ENCODE results near the gene IVNS1ABP. TPM values are rescaled to one million over a fixed set of nuclear protein-coding genes. Genes with fewer than 3 reads are reported as not detected.

Gene IVNS1ABP
- total RNA-seq, 1 experiment from 2014 or later: 72.4 TPM

DNA sequence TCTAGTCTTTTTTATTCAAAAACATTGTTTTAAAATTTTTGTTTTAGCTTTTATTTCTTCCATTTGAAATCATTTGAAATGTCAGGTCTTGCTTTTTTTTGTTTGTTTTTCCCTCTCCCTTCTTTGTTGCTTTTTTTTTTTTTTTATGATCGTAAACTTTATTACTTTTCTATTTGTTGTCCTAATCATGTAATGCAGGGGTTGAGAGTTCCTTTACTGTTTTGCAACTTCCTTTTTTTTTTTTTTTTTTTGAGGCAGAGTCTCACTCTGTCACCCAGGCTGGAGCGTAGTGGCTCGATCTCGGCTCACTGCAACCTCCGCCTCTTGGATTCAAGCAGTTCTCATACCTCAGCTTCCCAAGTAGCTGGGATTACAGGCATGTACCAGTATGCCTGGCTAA, 24.8 kb downstream of the IVNS1ABP start:
- no peaks in the 10 kb centered on the region for H3K4me1 Mint-ChIP-seq (ENCODE audit: low read depth, unreplicated experiment)
- no TSS peak for BruUV-seq (replicated peaks)
- H3K4me3 Mint-ChIP-seq (ENCODE audit: unreplicated experiment): no peak overlapping the region
- H3K27me3 Mint-ChIP-seq (ENCODE audit: insufficient read depth, unreplicated experiment): no peaks in the 10 kb centered on the region
- Histone ChIP-seq H3K36me3 (ENCODE audit: control insufficient read depth, insufficient read depth, low read length) (no peaks in the 10 kb centered on the region), H3K27me3 (replicated peaks; ENCODE audit: control insufficient read depth, insufficient read depth, low read length) (no peaks in the 10 kb centered on the region), H3K4me3 (ENCODE audit: low read depth, low read length) (no peak overlapping the region), H3K9me3 (no peaks in the 10 kb centered on the region), H3K4me1 (no peaks in the 10 kb centered on the region)
- peaks cover 22% of the 10 kb centered on the region for H3K36me3 Mint-ChIP-seq (ENCODE audit: insufficient read depth, unreplicated experiment)
- DNase-seq: no peak
- ChIA-PET POLR2A (no interaction called here), CTCF (no interaction called here)
- H3K27ac Mint-ChIP-seq (ENCODE audit: unreplicated experiment): no peak overlapping the region
- no peaks in the 10 kb centered on the region for H3K9me3 Mint-ChIP-seq (ENCODE audit: unreplicated experiment)
- intact Hi-C loops (cut with micrococcal nuclease; ENCODE audit: unreplicated experiment): no loop called here
- TF ChIP-seq, protein P1, sequence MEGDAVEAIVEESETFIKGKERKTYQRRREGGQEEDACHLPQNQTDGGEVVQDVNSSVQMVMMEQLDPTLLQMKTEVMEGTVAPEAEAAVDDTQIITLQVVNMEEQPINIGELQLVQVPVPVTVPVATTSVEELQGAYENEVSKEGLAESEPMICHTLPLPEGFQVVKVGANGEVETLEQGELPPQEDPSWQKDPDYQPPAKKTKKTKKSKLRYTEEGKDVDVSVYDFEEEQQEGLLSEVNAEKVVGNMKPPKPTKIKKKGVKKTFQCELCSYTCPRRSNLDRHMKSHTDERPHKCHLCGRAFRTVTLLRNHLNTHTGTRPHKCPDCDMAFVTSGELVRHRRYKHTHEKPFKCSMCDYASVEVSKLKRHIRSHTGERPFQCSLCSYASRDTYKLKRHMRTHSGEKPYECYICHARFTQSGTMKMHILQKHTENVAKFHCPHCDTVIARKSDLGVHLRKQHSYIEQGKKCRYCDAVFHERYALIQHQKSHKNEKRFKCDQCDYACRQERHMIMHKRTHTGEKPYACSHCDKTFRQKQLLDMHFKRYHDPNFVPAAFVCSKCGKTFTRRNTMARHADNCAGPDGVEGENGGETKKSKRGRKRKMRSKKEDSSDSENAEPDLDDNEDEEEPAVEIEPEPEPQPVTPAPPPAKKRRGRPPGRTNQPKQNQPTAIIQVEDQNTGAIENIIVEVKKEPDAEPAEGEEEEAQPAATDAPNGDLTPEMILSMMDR (IDR thresholded peaks at IDR 0.05; ENCODE audit: insufficient read depth in 1 of 2, low read depth in 1 of 2, low read length in 1 of 2, severe bottlenecking in 1 of 2, unreplicated experiment in 1 of 2): no peak

DNA sequence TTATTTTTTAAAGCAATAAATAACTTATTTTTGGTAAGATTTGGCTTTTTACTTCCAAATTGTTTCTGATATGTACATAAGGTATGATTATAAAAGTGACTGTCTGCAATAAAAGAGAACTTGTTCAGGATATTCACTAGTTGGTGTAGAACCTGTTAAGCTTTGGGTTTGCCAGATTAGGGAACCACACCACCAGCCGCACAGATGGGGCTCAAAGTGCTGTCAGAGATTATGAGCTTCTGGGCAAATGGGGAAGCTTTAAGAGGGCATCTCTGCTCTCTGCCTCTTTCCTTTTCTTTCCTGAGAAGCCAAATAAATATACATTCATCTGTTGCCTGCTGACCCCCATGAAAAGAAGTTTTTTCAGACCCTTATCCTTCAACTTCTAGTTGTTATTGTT, 25.4 kb downstream of the IVNS1ABP start:
- Mint-ChIP-seq H3K27ac (ENCODE audit: unreplicated experiment) (no peak overlapping the region), H3K36me3 (ENCODE audit: insufficient read depth, unreplicated experiment) (peaks cover 20% of the 10 kb centered on the region), H3K4me3 (ENCODE audit: unreplicated experiment) (no peak overlapping the region), H3K9me3 (ENCODE audit: unreplicated experiment) (no peaks in the 10 kb centered on the region), H3K4me1 (ENCODE audit: low read depth, unreplicated experiment) (no peaks in the 10 kb centered on the region), H3K27me3 (ENCODE audit: insufficient read depth, unreplicated experiment) (no peaks in the 10 kb centered on the region)
- intact Hi-C loops (cut with micrococcal nuclease; ENCODE audit: unreplicated experiment): no loop called here
- no TSS peak for BruUV-seq (replicated peaks)
- Histone ChIP-seq H3K9me3 (no peaks in the 10 kb centered on the region), H3K36me3 (ENCODE audit: control insufficient read depth, insufficient read depth, low read length) (no peaks in the 10 kb centered on the region), H3K27me3 (replicated peaks; ENCODE audit: control insufficient read depth, insufficient read depth, low read length) (no peaks in the 10 kb centered on the region), H3K4me1 (no peaks in the 10 kb centered on the region), H3K4me3 (ENCODE audit: low read depth, low read length) (no peak overlapping the region)
- ChIA-PET POLR2A (no interaction called here), CTCF (no interaction called here)
- TF ChIP-seq, protein P1 (IDR thresholded peaks at IDR 0.05; ENCODE audit: insufficient read depth in 1 of 2, low read depth in 1 of 2, low read length in 1 of 2, severe bottlenecking in 1 of 2, unreplicated experiment in 1 of 2): no peak
- DNase-seq: no peak

DNA sequence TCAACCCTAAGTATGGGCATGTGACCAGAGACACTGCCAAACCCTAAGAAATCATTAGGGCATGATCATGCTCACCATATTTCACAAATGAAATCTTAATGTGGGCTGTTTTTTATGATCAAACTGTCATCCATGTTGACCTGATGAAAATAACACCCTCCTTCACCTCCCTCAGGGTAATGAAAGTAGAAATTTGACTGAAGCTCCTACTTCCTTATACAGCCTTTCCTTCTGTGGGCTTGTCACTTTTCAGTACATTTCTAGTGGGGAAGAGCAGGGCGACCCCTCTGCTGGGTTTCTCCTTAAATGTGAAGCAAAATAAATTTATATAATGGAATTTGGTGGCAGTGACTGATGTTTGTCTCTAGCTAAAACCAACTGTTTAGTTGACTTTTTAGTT, 25.9 kb downstream of the IVNS1ABP start:
- H3K36me3 Mint-ChIP-seq (ENCODE audit: insufficient read depth, unreplicated experiment): peaks cover 20% of the 10 kb centered on the region
- DNase-seq: no peak
- POLR2A ChIA-PET: no interaction called here
- no peaks in the 10 kb centered on the region for H3K4me1 Mint-ChIP-seq (ENCODE audit: low read depth, unreplicated experiment)
- TF ChIP-seq, protein P1 (IDR thresholded peaks at IDR 0.05; ENCODE audit: insufficient read depth in 1 of 2, low read depth in 1 of 2, low read length in 1 of 2, severe bottlenecking in 1 of 2, unreplicated experiment in 1 of 2): no peak
- H3K27me3 Mint-ChIP-seq (ENCODE audit: insufficient read depth, unreplicated experiment): no peaks in the 10 kb centered on the region
- intact Hi-C loops (cut with micrococcal nuclease; ENCODE audit: unreplicated experiment): no loop called here
- Histone ChIP-seq H3K4me3 (ENCODE audit: low read depth, low read length) (no peak overlapping the region), H3K4me1 (no peaks in the 10 kb centered on the region), H3K36me3 (ENCODE audit: control insufficient read depth, insufficient read depth, low read length) (no peaks in the 10 kb centered on the region), H3K9me3 (no peaks in the 10 kb centered on the region), H3K27me3 (replicated peaks; ENCODE audit: control insufficient read depth, insufficient read depth, low read length) (no peaks in the 10 kb centered on the region)
- H3K27ac Mint-ChIP-seq (ENCODE audit: unreplicated experiment): no peak overlapping the region
- CTCF ChIA-PET: interaction anchor here (0.6 kb wide), 1 partner anchor 18 kb away, joined by 3 read pairs; no protein-coding TSS in a partner anchor
- H3K9me3 Mint-ChIP-seq (ENCODE audit: unreplicated experiment): no peaks in the 10 kb centered on the region
- BruUV-seq (replicated peaks): no TSS peak
- H3K4me3 Mint-ChIP-seq (ENCODE audit: unreplicated experiment): no peak overlapping the region

All from Caco-2 (cell line).